GM21515 (cell line): ENCODE data around the gene EIF4H.
A peak's percentile ranks its signal among the peaks of the same experiment; 100 is the strongest.
"Not testable (repeated sequence)": the region's sequence is repeated elsewhere in the genome, so short reads cannot be mapped to it uniquely, and the experiment has no call there.

Source experiments
- ATAC-seq: cut with Tn5 transposase; IDR thresholded peaks from one replicate; pipeline ENCODE4 v1.9.1; 2021; ENCODE audit not compliant: unreplicated experiment

Gene EIF4H

GRCh38 chr7:74197449-74198124 is 23.4 kb downstream of the EIF4H start:
- no peak for ATAC-seq

DNA sequence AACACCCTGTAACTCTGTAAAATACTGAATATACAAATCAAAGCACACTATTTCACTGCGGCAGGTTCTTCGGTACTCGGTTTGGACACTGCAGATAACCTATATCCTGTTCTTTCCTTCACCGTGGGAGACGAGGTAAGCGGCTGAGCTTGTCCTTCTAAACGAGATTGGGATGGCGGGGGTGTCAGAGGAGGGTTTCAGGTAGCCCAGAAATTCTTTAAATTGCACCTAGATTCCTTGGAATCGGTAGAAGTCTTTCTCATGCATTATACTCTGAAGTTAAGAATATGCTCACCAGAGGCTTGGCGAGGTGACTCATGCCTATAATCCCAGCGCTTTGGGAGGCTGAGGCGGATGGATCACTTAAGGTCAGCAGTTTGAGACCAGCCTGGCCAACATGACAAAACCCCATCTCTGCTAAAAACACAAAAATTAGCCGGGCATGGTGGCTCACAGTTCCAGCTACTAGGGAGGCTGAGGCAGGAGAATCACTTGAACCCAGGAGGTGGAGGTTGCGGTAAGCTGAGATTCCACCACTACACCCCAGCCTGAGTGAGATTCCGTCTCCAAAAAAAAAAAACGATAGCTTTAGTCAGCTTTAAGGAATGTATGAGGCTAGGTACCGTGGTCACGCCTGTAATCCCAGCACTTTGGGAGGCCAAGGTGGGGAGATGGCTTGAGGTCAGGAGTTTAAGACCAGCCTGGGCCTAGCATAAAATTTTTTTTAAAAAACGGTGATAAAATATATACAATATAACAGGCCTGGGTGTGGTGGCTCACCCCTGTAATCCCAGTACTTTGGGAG is 25.6 kb downstream of the EIF4H start:
- ATAC-seq: no peak

DNA sequence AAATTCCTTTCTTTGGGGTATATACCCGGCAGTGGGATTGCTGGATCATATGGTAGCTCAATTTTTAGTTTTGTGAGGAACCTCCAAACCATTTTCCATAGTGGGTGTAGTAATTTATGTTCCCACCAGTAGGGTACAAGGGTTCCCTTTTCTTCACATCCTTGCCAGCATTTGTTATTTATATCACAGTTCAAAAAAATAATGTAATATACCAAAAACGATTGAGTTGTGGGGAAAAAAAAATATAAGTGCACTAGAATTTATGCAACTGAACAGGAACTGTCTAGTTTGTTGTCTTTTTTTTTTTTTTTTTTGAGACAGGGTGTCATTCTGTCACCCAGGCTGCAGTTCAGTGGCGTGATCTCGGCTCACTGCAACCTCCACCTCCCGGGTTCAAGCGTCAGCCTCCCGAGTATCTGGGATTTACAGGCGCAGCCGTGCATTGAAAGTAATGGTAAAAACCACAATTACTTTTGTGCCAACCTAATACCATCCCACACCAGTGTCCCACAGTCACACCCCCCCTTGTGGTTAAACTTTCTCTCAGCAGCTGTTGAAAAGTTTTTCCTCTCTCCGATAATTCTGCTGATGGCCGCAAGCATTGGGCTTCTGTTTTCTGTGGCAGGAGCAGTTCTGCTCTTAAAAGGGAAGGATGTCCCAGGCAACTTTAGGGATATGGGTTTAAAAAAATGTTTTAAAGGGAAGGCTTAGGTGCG is 28.8 kb downstream of the EIF4H start:
- ATAC-seq: no peak

GRCh38 chr7:74203956-74204618 is 29.9 kb downstream of the EIF4H start:
- ATAC-seq: no peak

DNA sequence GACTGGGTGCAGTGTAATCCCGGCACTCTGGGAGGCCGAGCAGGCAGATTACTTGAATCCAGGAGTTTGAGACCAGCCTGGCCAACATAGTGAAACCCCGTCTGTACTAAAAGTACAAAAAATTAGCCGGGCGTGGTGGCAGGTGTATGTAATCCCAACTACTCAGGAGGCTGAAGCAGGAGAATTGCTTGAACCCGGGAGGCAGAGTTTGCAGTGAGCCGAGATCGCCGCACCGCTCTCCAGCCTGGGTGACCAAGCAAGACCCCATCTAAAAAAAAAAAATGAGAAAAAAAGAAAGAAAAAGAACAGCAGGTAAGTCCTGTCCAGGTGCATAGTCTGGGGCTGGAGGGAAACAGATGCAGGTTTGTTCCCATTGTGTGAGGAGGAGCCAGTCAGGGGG is 31.9 kb downstream of the EIF4H start:
- not testable (repeated sequence) for ATAC-seq

- peak; percentile 37 for ATAC-seq
Observed at GRCh38 chr7:74206589-74207120, 32.5 kb downstream of the EIF4H start.

DNA sequence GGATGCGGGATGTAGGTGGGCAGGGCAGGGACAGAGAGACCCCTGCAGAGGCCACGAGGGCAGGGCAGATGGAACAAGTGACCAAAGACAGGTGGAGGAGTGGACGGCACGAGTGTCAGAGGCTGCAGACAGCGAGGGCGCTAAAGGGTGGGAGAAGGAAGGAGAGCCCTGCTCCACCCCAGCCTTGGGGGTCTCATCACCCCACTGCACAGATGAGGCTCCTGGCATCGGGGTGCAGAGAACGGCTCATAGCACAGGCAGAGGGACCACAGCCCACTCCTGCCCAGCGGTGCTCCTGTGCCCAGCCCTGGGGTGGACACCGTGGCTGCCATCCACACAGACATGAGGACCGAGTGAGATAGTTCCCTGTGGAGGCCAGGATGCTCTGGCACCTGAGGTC is 33.4 kb downstream of the EIF4H start:
- no peak for ATAC-seq

DNA sequence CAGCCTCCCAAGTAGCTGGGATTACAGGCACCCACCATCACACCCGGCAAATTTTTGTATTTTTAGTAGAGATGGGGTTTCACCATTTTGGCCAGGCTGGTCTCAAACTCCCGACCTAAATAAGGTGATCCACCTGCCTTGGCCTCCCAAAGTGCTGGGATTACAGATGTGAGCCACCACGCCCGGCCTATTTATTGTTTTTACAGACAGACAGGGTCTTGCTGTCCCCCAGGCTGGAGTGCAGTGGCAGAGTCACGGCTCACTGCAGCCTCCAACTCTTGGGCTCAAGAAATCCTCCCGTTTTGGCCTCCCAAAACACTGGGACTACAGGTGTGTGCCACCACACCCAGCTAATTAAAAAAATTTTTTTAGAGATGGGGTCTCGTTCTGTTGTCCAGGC is 34.1 kb downstream of the EIF4H start:
- not testable (repeated sequence) for ATAC-seq

DNA sequence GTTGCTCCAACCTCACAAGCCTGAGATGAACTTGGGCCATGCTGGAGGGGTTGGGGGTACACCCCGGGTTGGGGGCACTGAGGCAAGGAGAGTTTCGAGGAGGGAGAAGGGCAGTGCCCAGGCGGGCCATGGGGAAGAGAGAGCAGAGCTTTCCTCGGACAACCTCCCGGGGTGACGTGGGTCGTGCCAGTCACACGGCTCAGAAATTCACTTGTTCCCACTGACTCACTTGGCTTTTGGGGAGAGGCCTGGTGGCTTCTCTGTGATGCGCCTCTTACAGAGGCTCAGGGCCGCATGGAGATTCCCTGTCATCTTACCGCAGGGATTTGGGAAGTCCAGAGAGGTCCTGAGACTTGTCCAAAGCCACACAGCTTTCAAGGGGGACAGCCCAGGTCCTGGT is 38.5 kb downstream of the EIF4H start:
- ATAC-seq: no peak

GRCh38 chr7:74214816-74215630 is 40.9 kb downstream of the EIF4H start:
- ATAC-seq: no peak

- no peak for ATAC-seq
Observed at GRCh38 chr7:74215921-74216320, 41.8 kb downstream of the EIF4H start.

DNA sequence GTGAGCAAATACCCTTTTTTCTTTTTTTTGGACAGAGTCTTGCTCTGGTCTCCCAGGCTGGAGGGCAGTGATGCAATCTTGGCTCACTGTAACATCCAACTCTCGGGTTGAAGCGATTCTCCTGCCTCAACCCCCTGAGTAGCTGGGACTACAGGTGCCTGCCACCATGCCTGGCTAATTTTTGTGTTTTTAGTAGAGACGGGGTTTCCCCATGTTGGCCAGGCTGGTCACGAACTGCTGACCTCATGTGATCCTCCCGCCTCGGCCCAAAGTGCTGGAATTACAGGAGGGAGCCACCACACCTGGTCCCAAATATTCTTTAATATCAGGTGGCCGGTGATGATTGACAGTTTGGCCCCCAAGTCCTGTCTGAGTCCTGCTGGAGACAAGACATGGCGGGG is 42.2 kb downstream of the EIF4H start:
- ATAC-seq: no peak

- ATAC-seq: peak; percentile 42
Observed at GRCh38 chr7:74217455-74218342, 43.5 kb downstream of the EIF4H start.

DNA sequence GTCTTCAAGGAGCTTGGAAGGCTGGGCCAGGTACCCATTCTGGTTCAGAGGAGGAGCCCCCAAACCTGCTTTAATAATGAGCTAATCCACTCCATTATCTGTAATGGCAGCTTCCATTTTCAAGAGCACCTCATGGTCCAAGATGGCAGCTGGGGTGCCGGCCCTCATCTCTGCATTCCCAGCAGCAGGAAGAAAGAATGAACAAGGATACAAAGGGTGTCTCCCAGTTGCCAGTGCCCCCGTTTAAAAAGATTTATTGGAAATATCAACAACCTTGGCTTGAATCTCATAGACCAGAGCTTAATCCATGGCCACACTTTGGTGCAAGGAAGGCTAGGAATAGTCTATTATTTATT is 44.2 kb downstream of the EIF4H start:
- ATAC-seq: no peak

- ATAC-seq: no peak
Observed at GRCh38 chr7:74219416-74219815, 45.3 kb downstream of the EIF4H start.

- ATAC-seq: no peak
Observed at GRCh38 chr7:74220229-74220628, 46.1 kb downstream of the EIF4H start.

DNA sequence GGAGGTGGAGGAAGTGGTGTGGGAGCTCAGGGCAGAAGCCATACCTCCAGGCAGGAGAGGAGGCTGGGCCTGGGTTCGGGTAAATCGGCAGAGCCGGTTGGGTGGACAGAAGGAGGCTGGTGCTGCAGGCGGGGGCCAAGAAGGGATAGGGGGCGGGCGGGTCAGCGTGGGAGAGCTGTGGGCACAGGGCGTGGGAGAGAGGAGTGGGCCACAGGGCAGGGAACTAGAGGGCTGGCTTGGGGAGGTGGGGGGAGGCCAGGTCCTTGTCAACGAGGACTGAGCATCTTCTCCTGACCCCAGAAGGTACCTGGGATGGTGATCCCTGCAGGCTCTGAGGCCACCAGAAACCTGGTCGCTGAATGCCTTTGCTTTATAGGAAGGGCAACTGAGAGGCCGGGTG is 47.6 kb downstream of the EIF4H start:
- no peak for ATAC-seq

GRCh38 chr7:74222851-74223710 is 48.9 kb downstream of the EIF4H start:
- ATAC-seq: no peak
